NCI-H748 treated with DMSO at 0.1 percent for 48 hours (cell line): Measurements from ENCODE around the gene APCS.

Experiments
- DNase-seq: peaks from one replicate; lab custom pipeline; 2025; lab: John Stamatoyannopoulos, UW

The APCS gene

DNA sequence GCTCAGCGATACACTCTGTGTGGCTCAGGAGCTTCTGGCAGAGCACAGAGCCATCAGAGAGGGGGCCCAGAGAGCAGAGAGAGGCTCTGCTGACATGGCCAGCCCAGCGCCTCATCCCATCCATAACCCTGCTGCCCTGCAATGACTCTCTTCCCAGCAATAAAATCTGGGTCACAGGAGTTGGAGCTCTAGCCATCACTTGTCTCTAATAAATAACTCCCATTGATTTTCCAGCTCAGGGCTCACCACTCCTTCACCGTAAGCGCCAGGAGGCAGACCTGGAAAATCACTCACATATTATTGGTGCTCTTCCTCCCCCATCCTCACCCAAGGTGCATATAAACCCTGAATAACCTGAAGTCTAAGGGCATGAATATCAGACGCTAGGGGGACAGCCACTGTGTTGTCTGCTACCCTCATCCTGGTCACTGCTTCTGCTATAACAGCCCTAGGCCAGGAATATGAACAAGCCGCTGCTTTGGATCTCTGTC lies at the start of gene APCS:
APCS (plus strand) TSS at position 366 of the 491 bp plus-strand sequence; CDS start at position 462, 96 bp downstream.
- no peak for DNase-seq

- DNase-seq = no peak
Measured at GRCh38 chr1:159548126-159548525, 39.5 kb upstream of the APCS start.

GRCh38 chr1:159554261-159554660 lies 33.4 kb upstream of the APCS start:
- DNase-seq = no peak

GRCh38 chr1:159554696-159555095 lies 32.9 kb upstream of the APCS start:
- DNase-seq = no peak

- no peak for DNase-seq
Measured at GRCh38 chr1:159556931-159557369, 30.7 kb upstream of the APCS start.

DNA sequence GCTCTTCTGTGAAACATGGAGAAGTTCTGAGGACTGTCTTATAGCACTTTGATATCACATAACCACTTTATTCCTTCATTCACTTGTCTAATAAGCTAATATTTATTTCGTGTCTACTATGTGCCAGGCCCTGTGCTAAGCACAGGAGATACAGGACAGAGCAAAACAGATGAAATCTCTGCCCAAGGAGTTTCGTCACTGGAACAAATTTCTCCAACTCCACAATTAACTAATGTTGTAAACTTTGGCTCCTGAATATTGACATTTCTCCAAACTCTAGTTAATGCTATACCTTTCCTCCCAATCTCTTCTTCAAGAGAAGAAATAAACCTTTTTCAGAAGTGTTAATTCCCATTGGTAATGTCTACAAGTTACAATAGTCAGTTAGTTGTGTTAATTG lies 27.0 kb upstream of the APCS start:
- no peak for DNase-seq

GRCh38 chr1:159561497-159561896 lies 26.1 kb upstream of the APCS start:
- DNase-seq = no peak

DNA sequence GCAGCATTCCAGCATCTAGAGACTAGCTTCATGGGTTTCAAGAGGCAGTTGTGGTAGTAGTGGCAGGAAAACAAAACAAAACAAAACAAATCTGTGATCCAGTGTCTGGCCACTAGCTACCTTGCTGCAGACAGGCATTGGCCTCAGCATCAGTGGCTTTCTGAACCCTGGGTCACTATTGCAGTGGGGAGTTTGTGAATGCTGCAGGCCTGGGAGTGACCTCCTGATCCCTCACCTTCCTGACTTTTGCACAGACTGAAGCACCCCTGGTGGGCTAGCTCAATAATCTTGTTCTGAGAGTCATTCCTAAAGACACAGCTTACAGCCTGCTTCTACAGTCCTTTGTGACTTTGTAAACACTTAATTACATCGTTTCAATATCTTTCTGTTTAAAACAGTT lies 24.9 kb upstream of the APCS start:
- no peak for DNase-seq

DNA sequence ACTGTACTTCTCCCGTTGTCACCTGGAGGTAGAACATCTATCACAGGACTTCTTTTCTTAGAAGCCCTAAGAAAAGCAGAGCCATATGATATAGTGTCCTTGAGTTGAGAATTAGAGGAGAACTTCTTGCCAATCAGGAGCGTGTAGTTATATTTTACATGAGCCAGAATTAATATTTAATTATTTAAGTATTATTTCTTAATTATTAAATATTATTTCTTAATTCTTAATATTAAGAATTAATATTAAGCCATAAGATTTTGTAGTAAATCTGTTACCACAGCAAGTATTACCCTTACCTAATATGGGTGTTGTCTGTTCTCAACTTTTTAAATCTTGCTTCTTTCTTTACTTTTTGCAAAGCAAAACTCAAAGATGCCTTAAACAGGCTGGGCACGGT lies 10.2 kb upstream of the APCS start:
- DNase-seq = no peak

DNA sequence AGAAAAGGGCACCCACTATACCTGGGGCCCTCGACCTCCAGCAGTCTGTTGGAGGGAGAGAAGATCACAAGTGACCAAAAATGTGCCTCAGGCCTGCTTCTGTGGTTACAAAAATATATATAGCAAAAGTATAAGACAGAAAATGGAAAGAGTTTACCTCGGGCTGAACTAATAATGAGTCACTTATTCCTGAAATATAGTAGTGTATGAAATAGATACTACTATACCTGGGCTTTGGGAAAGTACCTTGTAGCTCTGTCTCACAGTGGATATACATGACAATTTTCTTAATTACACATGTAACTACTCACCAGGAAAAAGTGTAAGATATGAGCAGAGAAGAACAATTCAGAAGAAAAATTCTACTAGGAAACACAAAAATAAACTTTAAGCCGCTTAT lies 7.3 kb upstream of the APCS start:
- DNase-seq = no peak

- no peak for DNase-seq
Measured at GRCh38 chr1:159581422-159581821, 6.2 kb upstream of the APCS start.

DNA sequence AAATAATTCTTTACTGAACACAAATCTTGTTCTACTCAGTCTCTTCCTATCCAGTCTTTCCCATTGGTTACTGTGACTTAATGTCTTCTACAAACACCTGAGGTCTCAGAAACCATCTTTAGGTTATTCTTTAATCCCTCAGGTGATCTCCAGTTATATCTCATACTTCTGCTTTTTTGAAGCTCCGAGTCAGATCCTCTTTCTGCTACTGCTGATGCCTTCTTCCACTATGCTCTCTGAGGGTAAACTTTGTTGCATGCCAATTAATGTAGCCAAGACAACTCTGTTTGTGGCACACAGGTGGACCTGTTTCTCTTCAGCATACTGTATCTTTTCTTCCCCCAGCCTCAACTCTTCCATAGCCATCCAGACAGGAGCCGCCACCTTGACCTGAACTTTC lies 3.1 kb upstream of the APCS start:
- no peak for DNase-seq

GRCh38 chr1:159591981-159592380 lies 4.4 kb downstream of the APCS start:
- no peak for DNase-seq

DNA sequence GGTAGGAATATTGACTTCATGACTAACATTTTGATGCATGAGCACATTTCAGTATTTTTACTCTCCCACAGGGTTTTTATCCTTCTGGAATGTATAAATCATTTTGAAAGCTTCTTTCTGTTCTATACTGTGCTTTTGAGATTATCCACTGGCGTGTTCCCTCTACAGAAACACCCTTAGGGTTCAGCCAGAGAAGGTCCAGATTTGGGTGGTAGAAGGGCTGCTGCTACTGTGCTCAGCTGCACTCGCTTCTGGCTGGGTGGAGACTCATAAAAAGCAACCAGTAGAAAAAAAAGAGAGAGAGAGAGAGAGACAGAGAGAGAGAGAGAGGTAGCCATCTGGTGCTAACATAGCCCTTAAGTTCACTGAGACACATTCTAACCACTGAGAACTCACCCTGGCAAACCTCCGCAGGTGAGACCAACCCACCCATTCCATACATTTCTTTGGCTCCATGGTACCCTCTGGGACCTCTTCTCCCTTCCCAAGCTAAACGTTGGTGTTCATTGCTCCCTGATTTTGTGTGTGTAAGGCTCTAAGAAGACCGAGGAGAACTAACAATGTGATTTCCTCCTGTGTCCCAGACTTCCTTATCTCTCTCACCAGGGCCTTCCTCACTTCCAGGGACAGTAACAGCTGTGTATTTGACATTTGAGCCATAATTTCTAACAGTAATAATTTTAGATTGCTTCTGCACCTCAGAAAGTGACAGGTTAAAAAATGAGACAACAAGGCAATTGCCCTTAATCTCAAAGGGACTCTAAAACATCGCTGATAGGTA lies 7.2 kb downstream of the APCS start:
- DNase-seq = no peak

- no peak for DNase-seq
Measured at GRCh38 chr1:159598196-159598595, 10.6 kb downstream of the APCS start.

- DNase-seq = no peak
Measured at GRCh38 chr1:159600894-159601293, 13.3 kb downstream of the APCS start.

- DNase-seq = no peak
Measured at GRCh38 chr1:159602501-159602999, 14.9 kb downstream of the APCS start.

DNA sequence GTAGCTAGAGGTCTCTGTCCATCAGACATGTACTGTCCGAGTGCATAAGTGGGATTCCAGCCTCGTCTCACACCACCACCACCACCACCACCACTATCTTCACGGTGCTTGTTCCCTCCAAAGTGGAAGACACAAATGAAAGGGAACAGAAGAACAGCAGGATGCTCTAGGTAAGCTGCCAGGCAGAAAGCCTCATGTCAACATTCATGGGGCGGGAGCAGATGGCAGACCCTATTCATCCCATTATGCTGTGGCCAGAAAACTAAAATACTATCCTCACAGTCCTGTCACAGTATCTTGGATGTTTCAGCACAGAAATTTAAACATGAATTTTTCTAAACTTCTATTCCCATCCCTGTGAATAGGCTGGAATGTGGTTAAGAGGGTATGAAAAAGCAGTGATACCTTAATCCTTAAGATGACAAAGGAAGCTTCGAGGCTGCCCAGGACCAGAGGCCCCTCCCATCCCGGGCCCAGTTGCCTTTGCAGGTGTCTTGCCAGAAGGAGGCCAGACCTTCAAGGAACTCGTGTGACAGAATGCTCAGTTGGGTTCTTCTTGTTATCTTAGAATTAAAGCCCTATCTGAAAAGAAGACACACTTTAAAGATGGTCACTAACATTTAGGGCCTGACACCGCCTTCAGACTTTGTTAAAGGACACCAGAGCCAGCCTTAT lies 24.7 kb downstream of the APCS start:
- DNase-seq = no peak

DNA sequence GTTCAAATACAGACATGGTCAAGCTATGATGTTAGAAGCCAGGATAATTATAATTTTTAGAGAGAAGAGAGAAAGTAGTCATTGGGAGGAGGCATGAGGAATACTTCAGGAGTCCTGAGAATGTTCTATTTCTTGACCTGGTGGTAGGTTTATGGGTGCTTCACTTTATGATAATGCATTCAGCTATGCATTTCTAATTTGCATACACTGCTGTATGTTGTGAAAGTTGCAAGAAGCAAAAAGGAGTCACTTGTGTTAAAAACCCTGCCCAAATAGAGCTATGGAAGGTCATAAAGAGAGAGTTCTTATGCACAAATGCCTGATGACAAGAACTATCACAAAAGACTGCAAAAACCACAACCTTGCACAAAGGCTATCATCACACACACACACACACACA lies 45.3 kb downstream of the APCS start:
- no peak for DNase-seq
